ENCODE results near the gene NAALADL2.
"Not testable (repeated sequence)": the region's sequence is repeated elsewhere in the genome, so short reads cannot be mapped to it uniquely, and the experiment has no call there.

The NAALADL2 gene

DNA sequence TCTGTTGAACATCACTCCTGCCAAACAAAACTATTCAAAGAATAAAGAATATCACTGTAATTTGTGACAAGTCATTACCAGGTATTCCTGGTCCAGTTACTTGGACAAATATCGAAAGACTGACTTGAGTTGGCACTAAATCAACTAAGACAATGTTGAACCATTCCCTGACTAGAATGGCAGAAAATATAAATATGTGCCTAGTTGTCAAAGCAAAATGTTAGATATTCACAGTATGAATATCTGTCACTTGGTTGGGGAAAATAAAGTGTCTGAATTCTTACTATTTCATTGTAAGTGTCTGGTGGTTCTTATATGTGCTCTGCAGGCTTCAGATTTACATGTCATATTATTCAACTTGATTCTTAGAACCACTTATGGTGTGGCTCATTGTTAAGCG lies 470.2 kb downstream of the NAALADL2 start:
- DNase-seq = no peak

GRCh38 chr3:175335229-175335628 lies 476.1 kb downstream of the NAALADL2 start:
- DNase-seq = no peak

GRCh38 chr3:175336406-175337133 lies 477.4 kb downstream of the NAALADL2 start:
- no peak for DNase-seq

DNA sequence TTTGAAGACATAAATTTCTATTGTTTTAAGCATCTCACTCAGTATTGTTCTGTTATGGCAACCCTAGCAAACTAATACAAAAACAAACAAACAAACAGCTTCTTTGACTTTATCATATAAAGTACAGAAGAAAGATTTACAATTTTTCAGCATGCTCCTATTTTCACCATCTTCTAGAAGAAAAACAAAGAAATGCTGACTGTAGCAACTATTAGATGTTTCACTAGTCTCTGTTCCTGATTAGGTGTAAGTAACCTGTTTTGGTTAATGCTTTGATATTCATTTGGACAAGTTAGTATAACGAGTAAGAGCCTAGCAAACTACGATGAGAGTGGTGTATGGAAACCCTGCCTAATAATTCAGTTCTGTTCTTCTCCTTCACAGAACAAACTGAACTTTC lies 478.5 kb downstream of the NAALADL2 start:
- no peak for DNase-seq

GRCh38 chr3:175338775-175339535 lies 479.8 kb downstream of the NAALADL2 start:
- no peak for DNase-seq

GRCh38 chr3:175340338-175341015 lies 481.3 kb downstream of the NAALADL2 start:
- no peak for DNase-seq

- DNase-seq = no peak
These were observed 483.1 kb downstream of the NAALADL2 start for GRCh38 chr3:175342196-175342595.

- no peak for DNase-seq
These were observed 484.8 kb downstream of the NAALADL2 start for GRCh38 chr3:175343946-175344345.

DNA sequence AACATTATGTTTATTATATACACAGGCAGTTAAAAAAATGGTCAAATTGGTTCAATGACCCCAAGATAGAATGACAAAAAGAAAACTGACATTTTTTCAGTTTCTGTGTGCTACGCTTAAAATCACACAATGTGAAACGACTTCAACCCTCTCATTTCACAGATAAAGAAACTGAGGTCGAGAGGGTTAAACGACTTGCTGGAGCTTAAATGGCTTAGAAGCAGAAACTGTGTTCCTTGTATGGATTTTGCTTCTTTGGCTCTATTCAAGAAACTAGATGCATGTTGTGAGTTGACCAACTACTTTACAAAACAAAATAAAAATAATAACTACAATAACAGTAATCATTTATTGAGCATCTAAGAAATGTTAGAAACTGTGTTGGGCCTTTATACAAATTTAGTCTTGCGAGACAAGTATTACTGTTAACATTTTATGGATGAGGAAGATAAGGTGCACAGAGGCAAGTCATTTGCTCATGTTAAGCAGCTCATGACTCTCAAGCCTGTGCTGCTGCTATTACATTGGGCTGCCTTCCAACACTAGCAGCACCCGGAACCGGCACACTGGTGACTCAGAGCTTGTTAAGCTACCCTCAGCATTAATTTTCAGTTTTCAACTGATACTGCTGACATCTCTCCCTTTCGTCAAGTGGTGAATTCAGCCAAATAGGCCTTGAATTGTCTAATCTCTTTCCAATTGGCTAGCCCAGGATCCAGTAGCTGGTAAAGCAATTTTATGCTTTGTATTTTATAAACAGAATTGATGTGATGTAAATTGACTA lies 487.6 kb downstream of the NAALADL2 start:
- DNase-seq = no peak

GRCh38 chr3:175349168-175349567 lies 490.0 kb downstream of the NAALADL2 start:
- no peak for DNase-seq

GRCh38 chr3:175355801-175356335 lies 496.7 kb downstream of the NAALADL2 start:
- no peak for DNase-seq

GRCh38 chr3:175356899-175357324 lies 497.8 kb downstream of the NAALADL2 start:
- no peak for DNase-seq

DNA sequence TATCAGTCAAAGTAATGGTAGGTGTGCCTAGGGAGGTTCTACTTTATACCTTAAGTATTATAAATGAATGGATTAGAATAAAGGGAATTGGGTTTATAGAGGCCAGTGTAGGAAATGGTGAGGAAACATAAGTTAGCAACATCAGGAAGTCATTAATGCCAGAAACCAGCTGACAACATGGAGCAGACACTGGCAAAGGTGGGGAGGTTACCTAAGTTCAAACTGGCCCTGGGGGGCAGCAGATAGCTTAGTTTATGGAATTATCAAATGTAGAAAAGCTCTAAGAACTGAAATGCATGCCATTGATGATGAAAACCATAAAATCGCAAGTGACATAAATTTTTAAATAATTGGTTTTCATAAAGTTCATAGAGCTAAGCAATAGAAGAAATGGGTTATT lies 498.6 kb downstream of the NAALADL2 start:
- DNase-seq = no peak

- no peak for DNase-seq
These were observed 499.8 kb downstream of the NAALADL2 start for GRCh38 chr3:175358935-175359334.

- not testable (repeated sequence) for DNase-seq
These were observed 511.3 kb downstream of the NAALADL2 start for GRCh38 chr3:175370426-175370825.

DNA sequence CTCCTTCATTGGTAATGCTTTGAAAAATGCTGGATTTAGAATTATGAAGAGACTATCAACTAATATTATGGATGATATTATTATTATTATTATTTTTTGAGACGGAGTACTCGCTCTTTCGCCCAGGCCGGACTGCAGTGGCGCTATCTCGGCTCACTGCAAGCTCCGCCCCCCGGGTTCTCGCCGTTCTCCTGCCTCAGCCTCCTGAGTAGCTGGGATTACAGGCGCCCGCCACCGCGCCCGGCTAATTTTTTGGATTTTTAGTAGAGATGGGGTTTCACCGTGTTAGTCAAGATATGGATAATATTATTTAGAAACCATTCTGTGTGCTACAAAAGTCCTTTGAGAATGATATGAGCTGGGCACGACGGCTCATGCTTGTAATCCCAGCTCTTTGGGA lies 512.1 kb downstream of the NAALADL2 start:
- DNase-seq = not testable (repeated sequence)

- DNase-seq = no peak
These were observed 515.6 kb downstream of the NAALADL2 start for GRCh38 chr3:175374705-175375104.

DNA sequence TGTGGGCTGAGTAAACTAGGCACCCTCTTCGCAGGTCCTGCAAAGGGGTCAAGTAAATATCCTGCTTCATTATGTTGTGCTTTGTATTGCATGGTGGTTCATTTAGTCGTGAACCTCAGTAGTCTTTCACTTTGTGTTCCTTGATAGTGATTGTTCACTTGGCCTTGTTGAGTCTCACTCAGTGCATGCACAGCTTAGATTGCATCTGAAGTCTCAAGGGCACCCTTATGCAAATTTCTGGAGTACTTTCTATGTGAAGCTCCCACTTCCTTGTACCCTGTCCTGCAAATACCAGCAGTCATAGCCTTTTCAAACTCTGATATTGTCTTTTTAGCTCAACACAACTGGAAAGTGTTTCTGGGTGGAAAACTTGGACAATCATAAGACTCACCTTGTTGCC lies 519.2 kb downstream of the NAALADL2 start:
- DNase-seq = no peak

- DNase-seq = no peak
These were observed 522.6 kb downstream of the NAALADL2 start for GRCh38 chr3:175381685-175382084.

- no peak for DNase-seq
These were observed 524.2 kb downstream of the NAALADL2 start for GRCh38 chr3:175383371-175383770.

GRCh38 chr3:175383813-175384212 lies 524.7 kb downstream of the NAALADL2 start:
- no peak for DNase-seq

DNA sequence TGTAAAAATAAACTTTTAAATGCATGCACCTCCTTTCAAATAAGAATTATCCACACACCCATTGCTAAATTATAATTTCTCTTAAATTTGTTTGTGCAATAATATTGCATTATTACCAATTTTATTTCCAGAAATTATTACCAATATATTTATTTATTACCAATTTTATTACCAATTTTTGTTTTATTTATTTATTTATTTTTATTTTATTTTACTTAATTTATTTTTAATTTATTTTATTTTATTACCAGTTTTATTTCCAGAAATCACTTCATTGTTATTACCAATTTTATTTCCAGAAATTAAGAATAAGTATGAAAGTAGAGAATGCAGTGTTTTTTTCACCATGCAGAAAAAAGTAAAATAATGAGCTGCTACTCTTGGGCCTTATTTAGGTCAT lies 525.4 kb downstream of the NAALADL2 start:
- no peak for DNase-seq

DNA sequence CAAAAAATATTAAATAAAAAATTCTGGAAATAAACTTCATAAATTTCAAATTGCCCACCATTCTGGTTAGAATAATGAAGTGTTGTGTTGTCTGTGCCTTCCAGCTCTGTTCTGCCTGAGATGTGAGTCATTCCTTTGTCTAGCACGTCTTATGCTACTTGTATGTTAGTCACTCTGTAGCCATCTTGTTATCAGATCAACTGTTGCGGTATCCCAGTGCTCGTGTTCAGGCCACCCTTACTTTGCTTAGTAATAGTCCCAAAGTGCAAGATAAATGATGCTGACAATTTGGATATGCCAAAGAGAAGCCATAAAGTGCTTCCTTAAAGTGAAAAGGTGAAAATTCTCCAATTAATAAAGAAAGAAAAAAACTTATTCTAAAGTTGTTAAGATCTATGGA lies 527.5 kb downstream of the NAALADL2 start:
- no peak for DNase-seq
